Measurements from ENCODE around the gene LYPD8. TPM values are rescaled to one million over a fixed set of nuclear protein-coding genes. Genes with fewer than 3 reads are reported as not detected.

Gene LYPD8
- total RNA-seq, 3 donors from 2014 or later: 1.6 TPM; not detected in 2

- Histone ChIP-seq H3K4me3 (no peak overlapping the region), H3K36me3 (no peaks in the 10 kb centered on the region), H3K4me1 (no peaks in the 10 kb centered on the region), H3K9me3 (peaks cover 6 to 17% of the 10 kb centered on the region in 2 donors), H3K27me3 (peaks cover 0 to 3% of the 10 kb centered on the region in 2 donors), H3K27ac (no peak overlapping the region)
- no peak for DNase-seq (ENCODE audit: low spot score in 2 of 2)
- intact Hi-C loops (cut with DNase I; ENCODE audit: low total_unique reads): no loop called here
- TF ChIP-seq POLR2AphosphoS5 (IDR thresholded peaks at IDR 0.05): no peak
Observed at GRCh38 chr1:248779350-248779749, 23.8 kb upstream of the LYPD8 start.

- Histone ChIP-seq H3K27ac (no peak overlapping the region), H3K27me3 (peaks cover 0 to 3% of the 10 kb centered on the region in 2 donors), H3K4me3 (no peak overlapping the region), H3K9me3 (peaks cover 6 to 17% of the 10 kb centered on the region in 2 donors), H3K36me3 (no peaks in the 10 kb centered on the region), H3K4me1 (no peaks in the 10 kb centered on the region)
- DNase-seq (ENCODE audit: low spot score in 2 of 2): no peak
- TF ChIP-seq CTCF (IDR thresholded peaks at IDR 0.05): no peak
- TF ChIP-seq POLR2AphosphoS5 (IDR thresholded peaks at IDR 0.05): no peak
- TF ChIP-seq POLR2A (IDR thresholded peaks at IDR 0.05): no peak
- intact Hi-C loops (cut with DNase I; ENCODE audit: low total_unique reads): no loop called here
Observed at GRCh38 chr1:248778906-248779305, 23.3 kb upstream of the LYPD8 start.

- intact Hi-C loops (cut with DNase I; ENCODE audit: low total_unique reads): no loop called here
- TF ChIP-seq POLR2A (IDR thresholded peaks at IDR 0.05): no peak
- no peak for TF ChIP-seq POLR2AphosphoS5 (IDR thresholded peaks at IDR 0.05)
- TF ChIP-seq CTCF (IDR thresholded peaks at IDR 0.05): no peak
Observed at GRCh38 chr1:248776991-248777390, 21.4 kb upstream of the LYPD8 start.

GRCh38 chr1:248775441-248775840 is 19.9 kb upstream of the LYPD8 start:
- no peaks in the 10 kb centered on the region for H3K27me3 ChIP-seq
- no peak overlapping the region for H3K27ac ChIP-seq
- intact Hi-C loops (cut with DNase I; ENCODE audit: low total_unique reads): no loop called here
- no peaks in the 10 kb centered on the region for H3K4me1 ChIP-seq
- no peak overlapping the region for H3K4me3 ChIP-seq
- DNase-seq (ENCODE audit: low spot score in 2 of 2): no peak
- no peak for TF ChIP-seq CTCF (IDR thresholded peaks at IDR 0.05)
- TF ChIP-seq POLR2AphosphoS5 (IDR thresholded peaks at IDR 0.05): no peak
- no peak for TF ChIP-seq POLR2A (IDR thresholded peaks at IDR 0.05)
- H3K9me3 ChIP-seq: peaks cover 6 to 17% of the 10 kb centered on the region in 2 donors
- no peaks in the 10 kb centered on the region for H3K36me3 ChIP-seq

More at GRCh38 chr1:248776991-248777390, 21.4 kb upstream of the LYPD8 start:
- Histone ChIP-seq H3K4me3 (no peak overlapping the region), H3K27ac (no peak overlapping the region), H3K4me1 (no peaks in the 10 kb centered on the region), H3K36me3 (no peaks in the 10 kb centered on the region), H3K9me3 (peaks cover 6 to 17% of the 10 kb centered on the region in 2 donors), H3K27me3 (no peaks in the 10 kb centered on the region)
- DNase-seq (ENCODE audit: low spot score in 2 of 2): no peak

- no peaks in the 10 kb centered on the region for H3K36me3 ChIP-seq
- H3K9me3 ChIP-seq: peaks cover 0 to 7% of the 10 kb centered on the region in 2 donors
- no peak overlapping the region for H3K27ac ChIP-seq
- TF ChIP-seq POLR2AphosphoS5 (IDR thresholded peaks at IDR 0.05) (no peak), CTCF (IDR thresholded peaks at IDR 0.05) (no peak), POLR2A (IDR thresholded peaks at IDR 0.05) (no peak)
- H3K4me1 ChIP-seq: no peaks in the 10 kb centered on the region
- no peak for DNase-seq (ENCODE audit: low spot score in 2 of 2)
- H3K4me3 ChIP-seq: no peak overlapping the region
- intact Hi-C loops (cut with DNase I; ENCODE audit: low total_unique reads): no loop called here
- H3K27me3 ChIP-seq: no peaks in the 10 kb centered on the region
Observed at GRCh38 chr1:248759644-248760043, 4.1 kb upstream of the LYPD8 start.

GRCh38 chr1:248758352-248758751 is 2.8 kb upstream of the LYPD8 start:
- H3K36me3 ChIP-seq: no peaks in the 10 kb centered on the region
- peaks cover 0 to 7% of the 10 kb centered on the region in 2 donors for H3K9me3 ChIP-seq
- no peaks in the 10 kb centered on the region for H3K4me1 ChIP-seq
- H3K27ac ChIP-seq: no peak overlapping the region
- no peak overlapping the region for H3K4me3 ChIP-seq
- no peak for TF ChIP-seq POLR2AphosphoS5 (IDR thresholded peaks at IDR 0.05)
- no peak for TF ChIP-seq CTCF (IDR thresholded peaks at IDR 0.05)
- DNase-seq (ENCODE audit: low spot score in 2 of 2): no peak
- intact Hi-C loops (cut with DNase I; ENCODE audit: low total_unique reads): no loop called here
- no peaks in the 10 kb centered on the region for H3K27me3 ChIP-seq
